SU-DHL-6 (cell line): ENCODE results near the gene NDUFA12.

ENCODE experiments used
- H2AFZ ChIP-seq: fragments of 200-600 bp; sonication (generic); 2 replicates; pipeline ENCODE4 v1.6.1; 2014; ENCODE audit warnings: low read depth, mild to moderate bottlenecking, moderate library complexity, mixed read lengths, antibody characterized with exemption, low read length; ENCODE audit not compliant: severe bottlenecking
- H3F3A ChIP-seq: fragments of 200-600 bp; shearing (Covaris generic); 2 replicates; pipeline ENCODE4 v1.6.0; 2016; ENCODE audit warnings: antibody characterized with exemption, mild to moderate bottlenecking; ENCODE audit not compliant: insufficient read depth
- H3K27ac ChIP-seq: fragments of 200-600 bp; sonication (generic); 2 replicates; pipeline ENCODE4 v1.5.1; 2016; ENCODE audit warnings: low read depth, mild to moderate bottlenecking, low read length, moderate library complexity, mixed read lengths
- H3K27me3 ChIP-seq: fragments of 200-600 bp; sonication (generic), shearing (Covaris generic); 2 replicates; pipeline ENCODE4 v1.6.0; 2014; ENCODE audit warnings: mild to moderate bottlenecking, low read length
- H3K36me3 ChIP-seq: fragments of 200-600 bp; sonication (generic); 2 replicates; pipeline ENCODE4 v1.6.1; 2014; ENCODE audit warnings: mild to moderate bottlenecking, low read length, mixed read lengths
- H3K4me2 ChIP-seq: fragments of 300-600, 200-600 bp; shearing (Covaris generic), sonication (generic); 2 replicates; pipeline ENCODE4 v1.6.0; 2014; ENCODE audit warnings: low read length, low read depth, mild to moderate bottlenecking; ENCODE audit not compliant: poor library complexity, severe bottlenecking
- H3K4me3 ChIP-seq: fragments of 200-600 bp; sonication (generic); 2 replicates; pipeline ENCODE4 v1.5.1; 2014; ENCODE audit warnings: antibody characterized with exemption, low read length, mild to moderate bottlenecking, mixed read lengths; ENCODE audit not compliant: insufficient read depth, poor library complexity, severe bottlenecking
- H3K79me2 ChIP-seq: fragments of 200-600 bp; sonication (generic); 2 replicates; pipeline ENCODE4 v1.6.1; 2014; ENCODE audit warnings: mild to moderate bottlenecking, low read length, moderate library complexity; ENCODE audit not compliant: insufficient read depth
- H3K9ac ChIP-seq: fragments of 200-600 bp; sonication (generic); 2 replicates; pipeline ENCODE4 v1.7.0; 2014; ENCODE audit warnings: mild to moderate bottlenecking, low read length
- H3K9me2 ChIP-seq: fragments of 200-600 bp; sonication (generic); replicated peaks from 2 replicates; pipeline ENCODE4 v1.6.1; 2014; ENCODE audit warnings: low read length; ENCODE audit not compliant: insufficient read depth
- H3K9me3 ChIP-seq: fragments of 200-600 bp; sonication (generic); 2 replicates; pipeline ENCODE4 v1.6.1; 2014; ENCODE audit warnings: low read length, mixed read lengths; ENCODE audit not compliant: insufficient read depth
- H4K20me1 ChIP-seq: fragments of 200-600 bp; sonication (generic); 2 replicates; pipeline ENCODE4 v1.6.1; 2014; ENCODE audit warnings: low read depth, mild to moderate bottlenecking, antibody characterized with exemption, low read length, moderate library complexity, mixed read lengths
- CTCF ChIP-seq: fragments of 200-600 bp; sonication (generic); IDR thresholded peaks from one replicate; pipeline ENCODE4 v1.5.1; 2017; ENCODE audit warnings: antibody characterized with exemption, mild to moderate bottlenecking, low read length, moderate library complexity; ENCODE audit not compliant: insufficient read depth, poor library complexity, severe bottlenecking
- EZH2phosphoT487 ChIP-seq: fragments of 200-600 bp; sonication (generic), shearing (Covaris generic); conservative IDR thresholded peaks from 2 replicates; pipeline ENCODE4 v1.6.1; 2018; ENCODE audit warnings: mild to moderate bottlenecking, antibody characterized with exemption, low read length, moderate library complexity, mixed read lengths

The NDUFA12 gene

GRCh38 chr12:94970560-94970959 is 32.9 kb downstream of the NDUFA12 start:
- no peaks in the 10 kb centered on the region for H3F3A ChIP-seq
- H4K20me1 ChIP-seq: no peaks in the 10 kb centered on the region
- no peak overlapping the region for H3K4me3 ChIP-seq
- no peak overlapping the region for H3K9ac ChIP-seq
- no peaks in the 10 kb centered on the region for H3K9me2 ChIP-seq
- no peak overlapping the region for H3K27ac ChIP-seq
- no peak overlapping the region for H3K4me2 ChIP-seq
- no peak overlapping the region for H2AFZ ChIP-seq
- 0 out of 2 replicates have a peak, but pooled peaks cover 4% of the 10 kb centered on the region for H3K36me3 ChIP-seq
- TF ChIP-seq EZH2phosphoT487 (no peak), CTCF (no peak)
- no peaks in the 10 kb centered on the region for H3K27me3 ChIP-seq
- no peaks in the 10 kb centered on the region for H3K79me2 ChIP-seq
- no peaks in the 10 kb centered on the region for H3K9me3 ChIP-seq

GRCh38 chr12:94969424-94969823 is 34.1 kb downstream of the NDUFA12 start:
- no peaks in the 10 kb centered on the region for H3K79me2 ChIP-seq
- no peak overlapping the region for H3K4me3 ChIP-seq
- H3K27me3 ChIP-seq: no peaks in the 10 kb centered on the region
- H2AFZ ChIP-seq: no peak overlapping the region
- H4K20me1 ChIP-seq: no peaks in the 10 kb centered on the region
- no peak for TF ChIP-seq CTCF
- TF ChIP-seq EZH2phosphoT487: no peak
- no peaks in the 10 kb centered on the region for H3K9me2 ChIP-seq
- H3K27ac ChIP-seq: no peak overlapping the region
- H3K9me3 ChIP-seq: no peaks in the 10 kb centered on the region
- no peaks in the 10 kb centered on the region for H3F3A ChIP-seq
- no peak overlapping the region for H3K4me2 ChIP-seq
- 0 out of 2 replicates have a peak, but pooled peaks cover 4% of the 10 kb centered on the region for H3K36me3 ChIP-seq
- no peak overlapping the region for H3K9ac ChIP-seq

- H3K36me3 ChIP-seq: 0 out of 2 replicates have a peak, but pooled peaks cover 4% of the 10 kb centered on the region
- no peaks in the 10 kb centered on the region for H3K27me3 ChIP-seq
- H3F3A ChIP-seq: no peaks in the 10 kb centered on the region
- no peak overlapping the region for H3K4me2 ChIP-seq
- no peaks in the 10 kb centered on the region for H4K20me1 ChIP-seq
- no peak overlapping the region for H3K27ac ChIP-seq
- TF ChIP-seq CTCF (no peak), EZH2phosphoT487 (no peak)
- H3K9me2 ChIP-seq: no peaks in the 10 kb centered on the region
- H3K79me2 ChIP-seq: no peaks in the 10 kb centered on the region
- H3K9ac ChIP-seq: no peak overlapping the region
- H3K9me3 ChIP-seq: no peaks in the 10 kb centered on the region
- no peak overlapping the region for H2AFZ ChIP-seq
- H3K4me3 ChIP-seq: no peak overlapping the region
These were observed 37.4 kb downstream of the NDUFA12 start for GRCh38 chr12:94965982-94966630.
